ENCODE data around the gene DPP10. TPM values are rescaled to one million over a fixed set of nuclear protein-coding genes. Genes with fewer than 3 reads are reported as not detected.

The DPP10 gene
- total and polyA plus RNA-seq, 2 of the 13 experiments (the other 11 are each of a cell fraction or from before 2014, with no cell fraction given): 0.95 to 1.7 TPM

DNA sequence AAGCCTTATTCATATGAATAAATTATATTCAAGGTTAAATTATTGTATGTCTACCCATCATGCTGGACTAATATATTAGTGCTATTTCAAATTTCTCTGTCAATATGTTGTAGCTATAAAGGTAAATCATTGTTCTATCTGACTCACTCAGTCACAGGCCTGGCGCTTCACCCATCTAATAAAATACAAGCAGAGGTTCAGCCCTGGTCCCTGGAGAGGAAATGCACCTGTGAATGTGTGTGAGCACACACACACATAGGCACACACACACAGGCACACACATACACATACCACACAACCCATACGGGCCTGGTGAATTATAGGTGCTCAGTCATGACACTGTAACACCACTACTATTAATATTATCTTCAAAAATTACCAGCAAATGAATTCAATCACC is 1396.1 kb downstream of the DPP10 start (continued):
- TF ChIP-seq, protein P1, sequence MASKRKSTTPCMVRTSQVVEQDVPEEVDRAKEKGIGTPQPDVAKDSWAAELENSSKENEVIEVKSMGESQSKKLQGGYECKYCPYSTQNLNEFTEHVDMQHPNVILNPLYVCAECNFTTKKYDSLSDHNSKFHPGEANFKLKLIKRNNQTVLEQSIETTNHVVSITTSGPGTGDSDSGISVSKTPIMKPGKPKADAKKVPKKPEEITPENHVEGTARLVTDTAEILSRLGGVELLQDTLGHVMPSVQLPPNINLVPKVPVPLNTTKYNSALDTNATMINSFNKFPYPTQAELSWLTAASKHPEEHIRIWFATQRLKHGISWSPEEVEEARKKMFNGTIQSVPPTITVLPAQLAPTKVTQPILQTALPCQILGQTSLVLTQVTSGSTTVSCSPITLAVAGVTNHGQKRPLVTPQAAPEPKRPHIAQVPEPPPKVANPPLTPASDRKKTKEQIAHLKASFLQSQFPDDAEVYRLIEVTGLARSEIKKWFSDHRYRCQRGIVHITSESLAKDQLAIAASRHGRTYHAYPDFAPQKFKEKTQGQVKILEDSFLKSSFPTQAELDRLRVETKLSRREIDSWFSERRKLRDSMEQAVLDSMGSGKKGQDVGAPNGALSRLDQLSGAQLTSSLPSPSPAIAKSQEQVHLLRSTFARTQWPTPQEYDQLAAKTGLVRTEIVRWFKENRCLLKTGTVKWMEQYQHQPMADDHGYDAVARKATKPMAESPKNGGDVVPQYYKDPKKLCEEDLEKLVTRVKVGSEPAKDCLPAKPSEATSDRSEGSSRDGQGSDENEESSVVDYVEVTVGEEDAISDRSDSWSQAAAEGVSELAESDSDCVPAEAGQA (IDR thresholded peaks at IDR 0.05; ENCODE audit: low read depth): no peak
- TF ChIP-seq, protein P1 (CRISPR knock-in tag; IDR thresholded peaks at IDR 0.05; ENCODE audit: borderline replicate concordance): no peak
- no peak for TF ChIP-seq PCBP1 (IDR thresholded peaks at IDR 0.05; ENCODE audit: borderline replicate concordance, low read depth, low read length)
- TF ChIP-seq ATAD3A (CRISPR knock-in tag; IDR thresholded peaks at IDR 0.05): no peak
- TF ChIP-seq PAWR (CRISPR knock-in tag; IDR thresholded peaks at IDR 0.05; ENCODE audit: borderline replicate concordance): no peak
- TF ChIP-seq ZNF326 (CRISPR knock-in tag; IDR thresholded peaks at IDR 0.05; ENCODE audit: borderline replicate concordance): no peak

DNA sequence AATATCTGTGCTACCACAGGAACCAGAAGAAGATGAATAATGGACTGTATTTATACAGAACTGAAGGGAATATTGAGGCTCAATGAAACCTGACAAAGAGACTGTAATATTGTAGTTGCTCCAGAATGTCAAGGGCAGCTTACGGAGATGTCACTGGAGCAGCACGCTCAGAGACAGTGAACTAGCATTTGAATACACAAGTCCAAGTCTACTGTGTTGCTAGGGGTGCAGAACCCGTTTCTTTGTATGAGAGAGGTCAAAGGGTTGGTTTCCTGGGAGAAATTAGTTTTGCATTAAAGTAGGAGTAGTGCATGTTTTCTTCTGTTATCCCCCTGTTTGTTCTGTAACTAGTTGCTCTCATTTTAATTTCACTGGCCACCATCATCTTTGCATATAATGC is 1399.9 kb downstream of the DPP10 start:
- POLR2A ChIA-PET: no interaction called here
- ATAC-seq: no peak
- BruUV-seq (replicated peaks): no TSS peak
- Histone ChIP-seq H3K27ac (ENCODE audit: extremely low read length, insufficient read depth, low read length) (no peak overlapping the region), H3K27me3 (ENCODE audit: control insufficient read depth in 1 of 2, insufficient read depth in 2 of 2, low read length in 2 of 2) (no peaks in the 10 kb centered on the region), H3K9me3 (ENCODE audit: low read length) (peaks cover 92% of the 10 kb centered on the region), H3K4me1 (ENCODE audit: insufficient read depth, low read length) (no peaks in the 10 kb centered on the region), H3K36me3 (replicated peaks in 1 of 2; ENCODE audit: control insufficient read depth in 1 of 2, insufficient read depth in 2 of 2, low read length in 2 of 2) (no peaks in the 10 kb centered on the region), H3K79me2 (ENCODE audit: insufficient read depth, low read length) (no peaks in the 10 kb centered on the region), H3K9ac (ENCODE audit: insufficient read depth, low read depth, low read length) (no peak overlapping the region), H2AFZ (ENCODE audit: low read length) (no peak overlapping the region), H3K4me3 (replicated peaks in 1 of 3; ENCODE audit: insufficient read depth in 1 of 3, low read depth in 2 of 3, low read length in 3 of 3) (no peak overlapping the region), H4K20me1 (ENCODE audit: insufficient read depth, low read length) (no peaks in the 10 kb centered on the region), H3K4me2 (ENCODE audit: low read depth, low read length) (no peak overlapping the region)
- intact Hi-C loops (cut with micrococcal nuclease; ENCODE audit: unreplicated experiment) (no loop called here), in situ Hi-C loops (cut with HindIII; ENCODE audit: extremely low pct_ligation_motif_present, low pct_unique_long_range_greater_than_20kb) (no loop called here)
- CTCF ChIA-PET (ENCODE audit: low intra/inter-chr PET ratio, low total read pairs): no interaction called here
- no peak for FAIRE-seq
- no peak for DNase-seq (ENCODE audit: low spot score)
- 49% methylated on average over 3 of the region's 3 CpGs for WGBS (ENCODE audit: low lambda C conversion rate)
- TF ChIP-seq HNRNPH1 (optimal IDR thresholded peaks at IDR 0.05; ENCODE audit: low read depth, low read length) (no peak), NCOA1 (CRISPR knock-in tag; IDR thresholded peaks at IDR 0.05) (no peak), ZNF367 (CRISPR knock-in tag; IDR thresholded peaks at IDR 0.05; ENCODE audit: borderline replicate concordance) (no peak), TFAP4 (IDR thresholded peaks at IDR 0.05; ENCODE audit: borderline replicate concordance, low read depth) (no peak), ZNF317 (CRISPR knock-in tag; IDR thresholded peaks at IDR 0.05) (no peak), ZMYM2 (CRISPR knock-in tag; IDR thresholded peaks at IDR 0.05) (no peak), ZNF891 (CRISPR knock-in tag; IDR thresholded peaks at IDR 0.05) (no peak), ISX (CRISPR knock-in tag; conservative IDR thresholded peaks at IDR 0.05) (no peak), RELA (CRISPR knock-in tag; IDR thresholded peaks at IDR 0.05) (no peak)
- TF ChIP-seq, protein P2, sequence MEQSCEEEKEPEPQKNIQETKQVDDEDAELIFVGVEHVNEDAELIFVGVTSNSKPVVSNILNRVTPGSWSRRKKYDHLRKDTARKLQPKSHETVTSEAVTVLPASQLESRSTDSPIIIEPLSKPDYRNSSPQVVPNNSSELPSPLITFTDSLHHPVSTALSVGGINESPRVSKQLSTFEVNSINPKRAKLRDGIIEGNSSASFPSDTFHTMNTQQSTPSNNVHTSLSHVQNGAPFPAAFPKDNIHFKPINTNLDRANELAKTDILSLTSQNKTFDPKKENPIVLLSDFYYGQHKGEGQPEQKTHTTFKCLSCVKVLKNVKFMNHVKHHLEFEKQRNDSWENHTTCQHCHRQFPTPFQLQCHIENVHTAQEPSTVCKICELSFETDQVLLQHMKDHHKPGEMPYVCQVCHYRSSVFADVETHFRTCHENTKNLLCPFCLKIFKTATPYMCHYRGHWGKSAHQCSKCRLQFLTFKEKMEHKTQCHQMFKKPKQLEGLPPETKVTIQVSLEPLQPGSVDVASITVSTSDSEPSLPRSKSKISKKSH (CRISPR knock-in tag; IDR thresholded peaks at IDR 0.05; ENCODE audit: borderline replicate concordance): no peak

Measured in HepG2 (cell line).